C4-2B (cell line): ENCODE measurements around the gene REG3G.

ENCODE experiments used
- CTCF ChIP-seq: fragments of 450-650 bp; conservative IDR thresholded peaks from 2 replicates; pipeline ENCODE4 v1.5.1; 2017; ENCODE audit warnings: mild to moderate bottlenecking
- ZFX ChIP-seq: fragments of 450-650 bp; IDR thresholded peaks from 2 replicates; pipeline ENCODE4 v1.6.1; 2017

- no peak for TF ChIP-seq CTCF
- no peak for TF ChIP-seq ZFX
These were observed 44.6 kb upstream of the REG3G start for GRCh38 chr2:78980871-78981270.
